Measurements from ENCODE around the gene IL12RB2. TPM values are rescaled to one million over a fixed set of nuclear protein-coding genes. Genes with fewer than 3 reads are reported as not detected.

The IL12RB2 gene
- total RNA-seq, 2 experiments from 2014 or later = 75.5 to 76.0 TPM

DNA sequence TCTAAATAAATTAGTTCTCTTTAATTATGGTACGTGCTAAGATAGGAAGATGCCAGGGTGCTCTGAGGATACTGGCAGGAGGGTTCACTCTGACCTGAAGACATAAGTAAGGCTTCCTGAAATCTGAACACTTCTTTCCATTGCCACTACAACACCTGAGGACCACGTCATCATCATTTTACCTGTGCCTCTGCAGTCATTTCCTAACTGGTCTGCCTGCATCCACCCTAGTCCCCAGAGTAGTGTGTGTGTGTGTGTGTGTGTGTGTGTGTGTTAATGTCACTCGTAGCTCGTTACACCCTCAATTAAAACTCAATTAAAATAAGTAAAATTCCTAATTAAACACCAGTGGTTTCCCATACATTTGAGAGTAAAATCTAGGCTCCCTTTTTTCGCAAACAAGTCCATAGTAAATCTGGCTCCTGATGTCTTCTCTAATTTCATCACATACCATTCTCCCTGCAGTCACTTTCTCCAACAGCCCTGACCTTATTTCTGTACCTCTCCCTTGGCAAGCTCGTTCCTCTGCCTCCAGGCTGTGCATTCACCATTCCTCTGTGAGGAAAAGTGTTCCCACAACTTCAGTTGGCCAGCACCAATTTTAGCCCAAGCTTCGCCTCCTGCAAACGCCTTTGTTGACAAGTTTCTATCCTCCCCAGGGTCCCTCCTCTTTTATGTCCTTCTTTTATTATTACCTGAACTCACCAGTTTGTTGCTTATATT is 8.7 kb downstream of the IL12RB2 start:
- ChIA-PET CTCF (interaction anchor here (1.0 kb wide), 1 partner anchor 14 kb away, joined by 3 read pairs; no protein-coding TSS in a partner anchor), POLR2A (interaction anchor here (1.6 to 9.3 kb wide), 4 partner anchors 9 to 24 kb away, joined by 8 to 114 read pairs (median 14); partner anchors contain the start of gene IL12RB2)
- no peaks in the 10 kb centered on the region for H3K9me3 Mint-ChIP-seq
- peaks cover 51% of the 10 kb centered on the region for H3K36me3 Mint-ChIP-seq (ENCODE audit: low read depth)
- peaks cover 51% of the 10 kb centered on the region for H3K4me1 Mint-ChIP-seq
- no peak overlapping the region for H3K27ac Mint-ChIP-seq
- DNase-seq = no peak
- no peaks in the 10 kb centered on the region for H3K27me3 Mint-ChIP-seq
- H3K4me3 Mint-ChIP-seq = no peak overlapping the region

DNA sequence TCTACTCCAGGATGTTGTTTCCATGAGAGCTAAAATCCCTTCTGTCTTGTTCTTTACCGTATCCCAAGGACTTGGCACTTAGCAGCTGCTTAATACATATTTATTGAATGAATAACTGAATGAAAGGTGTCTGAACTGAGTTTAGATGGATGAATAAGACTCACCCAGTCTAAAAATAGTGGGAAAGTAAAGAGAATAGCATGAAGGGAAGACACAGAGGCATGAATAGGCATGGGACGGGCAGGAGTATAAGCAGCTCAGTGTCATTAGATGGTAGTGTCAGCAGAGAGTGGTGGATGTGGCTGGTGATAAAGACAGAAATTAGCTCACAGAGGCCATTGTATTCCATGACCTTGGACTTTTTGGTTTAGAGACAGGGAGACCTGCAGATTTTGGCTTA is 9.2 kb downstream of the IL12RB2 start:
- POLR2A ChIA-PET = interaction anchor here (1.6 to 9.3 kb wide), 3 partner anchors 10 to 22 kb away, joined by 8 to 114 read pairs (median 9); partner anchors contain the start of gene IL12RB2
- no peak overlapping the region for H3K4me3 Mint-ChIP-seq
- H3K36me3 Mint-ChIP-seq (ENCODE audit: low read depth) = peaks cover 54% of the 10 kb centered on the region
- peaks cover 51% of the 10 kb centered on the region for H3K4me1 Mint-ChIP-seq
- CTCF ChIA-PET = interaction anchor here (1.0 kb wide), 1 partner anchor 14 kb away, joined by 3 read pairs; no protein-coding TSS in a partner anchor
- H3K27me3 Mint-ChIP-seq = no peaks in the 10 kb centered on the region
- no peak for DNase-seq
- no peak overlapping the region for H3K27ac Mint-ChIP-seq
- no peaks in the 10 kb centered on the region for H3K9me3 Mint-ChIP-seq

DNA sequence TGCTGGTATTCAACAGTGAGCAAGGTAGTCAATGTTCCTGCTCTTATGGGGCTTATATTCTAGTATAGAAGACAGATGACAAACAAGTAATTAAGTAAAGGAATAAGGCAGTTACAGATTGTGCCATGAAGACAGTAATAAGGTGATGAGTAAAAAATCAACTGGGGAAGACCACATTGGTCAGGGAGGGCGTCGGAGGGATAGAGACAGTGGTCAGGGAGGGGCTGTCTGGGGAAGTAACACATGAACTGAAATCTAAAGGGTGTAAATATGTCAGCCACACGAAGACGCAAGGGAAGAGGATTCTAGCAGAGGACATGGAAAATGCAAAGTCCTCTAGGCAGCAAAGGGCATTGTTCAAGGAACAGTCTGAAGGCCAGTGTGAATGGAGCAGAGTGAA is 10.1 kb downstream of the IL12RB2 start:
- POLR2A ChIA-PET = interaction anchor here (1.6 to 3.1 kb wide), 2 partner anchors 10 to 23 kb away, joined by 8 to 9 read pairs; partner anchors contain the start of gene IL12RB2
- Mint-ChIP-seq H3K4me3 (no peak overlapping the region), H3K27ac (no peak overlapping the region), H3K9me3 (no peaks in the 10 kb centered on the region), H3K36me3 (ENCODE audit: low read depth) (peaks cover 56% of the 10 kb centered on the region), H3K27me3 (no peaks in the 10 kb centered on the region), H3K4me1 (peaks cover 51% of the 10 kb centered on the region)
- CTCF ChIA-PET = no interaction called here
- DNase-seq = no peak

- POLR2A ChIA-PET = interaction anchor here (1.2 to 3.2 kb wide), 2 partner anchors 11 to 17 kb away, joined by 4 to 19 read pairs; no protein-coding TSS in a partner anchor
- no peak overlapping the region for H3K4me3 Mint-ChIP-seq
- H3K27me3 Mint-ChIP-seq = no peaks in the 10 kb centered on the region
- CTCF ChIA-PET = interaction anchor here (1.4 kb wide), 1 partner anchor 16 kb away, joined by 3 read pairs; no protein-coding TSS in a partner anchor
- peaks cover 69% of the 10 kb centered on the region for H3K36me3 Mint-ChIP-seq (ENCODE audit: low read depth)
- peaks cover 41% of the 10 kb centered on the region for H3K4me1 Mint-ChIP-seq
- H3K27ac Mint-ChIP-seq = peak overlapping the region; percentile 17
- no peaks in the 10 kb centered on the region for H3K9me3 Mint-ChIP-seq
- DNase-seq = no peak
Measured at GRCh38 chr1:67322442-67322841, 14.8 kb downstream of the IL12RB2 start.

- Mint-ChIP-seq H3K9me3 (no peaks in the 10 kb centered on the region), H3K4me3 (no peak overlapping the region), H3K4me1 (peaks cover 45% of the 10 kb centered on the region), H3K36me3 (ENCODE audit: low read depth) (peaks cover 76% of the 10 kb centered on the region), H3K27ac (peak overlapping the region; percentile 33), H3K27me3 (no peaks in the 10 kb centered on the region)
- ChIA-PET CTCF (interaction anchor here (1.4 kb wide), 1 partner anchor 16 kb away, joined by 3 read pairs; no protein-coding TSS in a partner anchor), POLR2A (interaction anchor here (1.2 to 3.2 kb wide), 2 partner anchors 10 to 17 kb away, joined by 4 to 19 read pairs; no protein-coding TSS in a partner anchor)
- no peak for DNase-seq
Measured at GRCh38 chr1:67323087-67323486, 15.4 kb downstream of the IL12RB2 start.

DNA sequence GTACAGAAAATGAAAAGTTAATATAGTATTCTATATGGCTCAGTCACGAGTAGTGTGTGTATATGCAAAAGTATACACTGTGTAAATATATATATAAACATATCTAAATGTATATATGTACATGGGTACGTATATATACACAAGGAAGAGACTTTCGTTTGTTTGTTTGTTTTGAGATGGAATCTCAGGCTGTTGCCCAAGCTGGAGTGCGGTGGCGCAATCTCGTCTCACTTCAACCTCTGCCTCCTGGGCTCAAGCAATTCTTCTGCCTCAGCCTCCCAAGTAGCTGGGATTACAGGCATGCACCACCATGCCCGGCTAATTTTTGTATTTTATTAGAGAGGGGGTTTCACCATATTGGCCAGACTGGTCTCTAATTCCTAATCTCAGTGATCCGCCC is 16.4 kb downstream of the IL12RB2 start:
- peaks cover 85% of the 10 kb centered on the region for H3K36me3 Mint-ChIP-seq (ENCODE audit: low read depth)
- no peaks in the 10 kb centered on the region for H3K9me3 Mint-ChIP-seq
- no peak for DNase-seq
- H3K27ac Mint-ChIP-seq = no peak overlapping the region
- H3K4me3 Mint-ChIP-seq = no peak overlapping the region
- ChIA-PET CTCF (no interaction called here), POLR2A (interaction anchor here (0.7 to 3.2 kb wide), 2 partner anchors 9 to 108 kb away, joined by 3 to 19 read pairs; no protein-coding TSS in a partner anchor)
- peaks cover 52% of the 10 kb centered on the region for H3K4me1 Mint-ChIP-seq
- no peaks in the 10 kb centered on the region for H3K27me3 Mint-ChIP-seq

DNA sequence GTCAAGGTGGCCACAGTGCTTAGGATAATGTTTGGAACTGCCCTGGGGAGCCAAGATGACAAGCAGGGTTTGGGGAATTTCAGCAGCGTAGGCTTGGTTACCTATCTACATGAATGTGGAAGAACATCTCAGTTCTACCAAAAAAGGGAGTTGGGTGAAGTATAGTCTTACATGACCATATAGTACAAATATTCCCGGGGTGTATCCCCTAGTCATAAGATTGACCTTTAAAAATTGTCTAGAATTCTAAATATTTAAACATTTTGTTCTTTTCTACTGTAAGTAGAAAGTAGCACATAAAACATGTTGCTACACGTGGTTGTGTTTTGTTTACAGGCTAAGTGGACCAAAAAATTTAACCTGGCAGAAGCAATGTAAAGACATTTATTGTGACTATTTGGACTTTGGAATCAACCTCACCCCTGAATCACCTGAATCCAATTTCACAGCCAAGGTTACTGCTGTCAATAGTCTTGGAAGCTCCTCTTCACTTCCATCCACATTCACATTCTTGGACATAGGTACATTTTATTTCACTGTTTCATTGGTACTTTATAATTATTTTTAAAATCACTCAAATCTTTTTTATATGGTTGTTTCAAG is 20.3 kb downstream of the IL12RB2 start:
- peaks cover 76% of the 10 kb centered on the region for H3K36me3 Mint-ChIP-seq (ENCODE audit: low read depth)
- H3K4me3 Mint-ChIP-seq = no peak overlapping the region
- H3K27me3 Mint-ChIP-seq = no peaks in the 10 kb centered on the region
- H3K27ac Mint-ChIP-seq = peak overlapping the region; percentile 7
- DNase-seq = no peak
- H3K4me1 Mint-ChIP-seq = peaks cover 50% of the 10 kb centered on the region
- ChIA-PET POLR2A (interaction anchor here (1.0 kb wide), 1 partner anchor 8 kb away, joined by 3 read pairs; no protein-coding TSS in a partner anchor), CTCF (no interaction called here)
- H3K9me3 Mint-ChIP-seq = no peaks in the 10 kb centered on the region

DNA sequence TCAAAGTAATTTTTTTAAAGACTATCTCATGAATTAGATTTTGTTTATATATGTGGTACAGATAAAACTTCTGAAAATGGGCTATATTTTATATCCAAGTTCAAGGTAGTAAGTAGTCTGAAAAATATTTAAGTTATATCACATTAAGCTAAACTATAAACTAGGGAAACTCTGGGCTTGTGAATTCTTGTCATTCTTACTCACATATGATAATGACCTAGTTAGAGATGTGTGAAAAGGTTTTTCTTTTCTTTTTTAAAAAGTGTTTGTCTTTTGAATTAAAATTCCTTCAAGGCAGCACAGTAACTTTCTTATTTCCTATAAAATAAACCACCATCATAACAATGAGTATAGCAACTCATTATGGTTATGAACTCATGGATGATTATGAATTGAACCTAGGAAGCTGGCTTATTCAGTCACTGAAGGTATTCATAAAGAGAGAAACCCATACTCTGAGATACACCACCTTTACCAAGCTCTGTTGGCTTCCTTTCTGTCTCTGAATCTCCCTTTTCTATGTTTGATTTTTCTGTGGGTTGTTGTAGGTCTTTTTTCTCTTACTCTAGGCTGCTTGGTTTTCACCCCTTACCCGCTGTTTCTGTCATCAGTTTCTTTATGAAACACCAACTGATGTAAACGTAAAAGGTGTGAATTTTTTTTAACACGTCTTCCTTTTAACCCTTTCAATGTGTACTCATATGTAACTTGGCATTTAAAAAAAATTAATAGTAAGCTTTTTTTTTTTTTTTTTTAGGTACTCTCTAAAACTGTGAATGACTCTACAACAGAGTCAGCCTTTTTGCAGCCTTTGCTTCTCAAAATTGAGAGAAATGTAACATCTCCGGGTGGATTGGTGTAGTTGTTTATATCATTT is 25.2 kb downstream of the IL12RB2 start:
- H3K4me3 Mint-ChIP-seq = peak overlapping the region; percentile 25
- peak; percentile 48 for DNase-seq
- H3K4me1 Mint-ChIP-seq = peaks cover 82% of the 10 kb centered on the region
- no peaks in the 10 kb centered on the region for H3K9me3 Mint-ChIP-seq
- H3K36me3 Mint-ChIP-seq (ENCODE audit: low read depth) = peaks cover 80% of the 10 kb centered on the region
- peak overlapping the region; percentile 89 for H3K27ac Mint-ChIP-seq
- no peaks in the 10 kb centered on the region for H3K27me3 Mint-ChIP-seq
- ChIA-PET CTCF (interaction anchor here (0.7 to 4.6 kb wide), 10 partner anchors 10 to 170 kb away, joined by 3 to 32 read pairs (median 6); partner anchors contain the start of gene SERBP1), POLR2A (interaction anchor here (0.6 to 6.7 kb wide), 24 partner anchors 8 to 408 kb away, joined by 3 to 114 read pairs (median 7); partner anchors contain the start of genes DNAI4, GADD45A, IL12RB2 and MIER1)

- CTCF ChIA-PET = interaction anchor here (1.0 to 4.6 kb wide), 8 partner anchors 10 to 171 kb away, joined by 3 to 32 read pairs (median 6); partner anchors contain the start of gene SERBP1
Measured at GRCh38 chr1:67333603-67334002, 25.9 kb downstream of the IL12RB2 start.

GRCh38 chr1:67335411-67335810 is 27.7 kb downstream of the IL12RB2 start:
- no peak for DNase-seq
- H3K27ac Mint-ChIP-seq = peak overlapping the region; percentile 89
- no peaks in the 10 kb centered on the region for H3K9me3 Mint-ChIP-seq
- CTCF ChIA-PET = no interaction called here
- H3K27me3 Mint-ChIP-seq = no peaks in the 10 kb centered on the region
- H3K36me3 Mint-ChIP-seq (ENCODE audit: low read depth) = peaks cover 77% of the 10 kb centered on the region
- POLR2A ChIA-PET = interaction anchor here (1.0 to 6.7 kb wide), 8 partner anchors 10 to 164 kb away, joined by 4 to 114 read pairs (median 13); partner anchors contain the start of genes IL12RB2 and SERBP1
- no peak overlapping the region for H3K4me3 Mint-ChIP-seq
- peaks cover 91% of the 10 kb centered on the region for H3K4me1 Mint-ChIP-seq

More at GRCh38 chr1:67333603-67334002, 25.9 kb downstream of the IL12RB2 start:
- peak overlapping the region; percentile 89 for H3K27ac Mint-ChIP-seq
- H3K36me3 Mint-ChIP-seq (ENCODE audit: low read depth) = peaks cover 76% of the 10 kb centered on the region
- no peaks in the 10 kb centered on the region for H3K27me3 Mint-ChIP-seq
- POLR2A ChIA-PET = interaction anchor here (1.0 to 6.7 kb wide), 20 partner anchors 7 to 409 kb away, joined by 3 to 114 read pairs (median 8); partner anchors contain the start of genes DNAI4, GADD45A, IL12RB2 and MIER1
- DNase-seq = no peak
- H3K9me3 Mint-ChIP-seq = no peaks in the 10 kb centered on the region
- H3K4me1 Mint-ChIP-seq = peaks cover 86% of the 10 kb centered on the region
- H3K4me3 Mint-ChIP-seq = peak overlapping the region; percentile 3

DNA sequence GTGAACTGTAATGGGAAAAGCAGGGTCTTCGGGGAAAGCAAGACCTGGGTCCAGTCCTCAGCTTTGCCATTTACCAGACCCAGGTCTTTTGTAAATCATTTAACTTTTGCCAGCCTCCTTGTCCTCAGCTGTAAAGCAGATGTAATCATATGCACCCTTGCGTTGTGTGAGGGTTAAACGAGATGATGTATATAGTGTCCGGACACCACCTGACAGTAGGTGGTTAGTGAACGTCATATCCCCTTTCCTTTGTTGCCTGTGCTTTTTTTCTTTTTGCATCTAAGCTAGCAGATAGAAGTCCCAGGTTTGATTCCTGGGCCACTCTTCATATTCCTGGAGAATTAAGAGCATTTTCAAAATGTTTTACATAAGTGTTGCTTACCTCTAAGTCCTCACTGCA is 28.5 kb downstream of the IL12RB2 start:
- POLR2A ChIA-PET = interaction anchor here (0.7 to 6.7 kb wide), 16 partner anchors 9 to 165 kb away, joined by 3 to 114 read pairs (median 6); partner anchors contain the start of genes IL12RB2 and SERBP1

More for the DNA sequence above, 28.5 kb downstream of the IL12RB2 start:
- peak overlapping the region; percentile 89 for H3K27ac Mint-ChIP-seq
- peaks cover 77% of the 10 kb centered on the region for H3K36me3 Mint-ChIP-seq (ENCODE audit: low read depth)
- CTCF ChIA-PET = interaction anchor here (0.7 to 2.0 kb wide), 8 partner anchors 11 to 164 kb away, joined by 3 to 8 read pairs (median 4); no protein-coding TSS in a partner anchor
- DNase-seq = peak; percentile 42
- no peaks in the 10 kb centered on the region for H3K27me3 Mint-ChIP-seq
- peak overlapping the region; percentile 67 for H3K4me3 Mint-ChIP-seq
- peaks cover 91% of the 10 kb centered on the region for H3K4me1 Mint-ChIP-seq
- H3K9me3 Mint-ChIP-seq = no peaks in the 10 kb centered on the region

Measured in activated CD4-positive, alpha-beta memory T cell treated with anti-CD3 and anti-CD28 coated beads, Interleukin-2, amount 10 ng/mL, durations not matched to agents 7 days and 5 days (primary cell).